HepG2 (cell line): ENCODE results near the gene NTN3. TPM values are rescaled to one million over a fixed set of nuclear protein-coding genes. Genes with fewer than 3 reads are reported as not detected.

Source experiments
- ATAC-seq: fragments of 200-7000 bp; cut with Tn5 transposase; 3 replicates; pipeline ENCODE4 v1.9.1; 2020; ENCODE audit warnings: mild to moderate bottlenecking, moderate library complexity
- BruUV-seq: library from RNA; stranded (reverse); fragments of 400-500 nt; replicated peaks from 2 replicates; lab custom pipeline; 2021; lab: Mats Ljungman, UMichigan
- CTCF ChIA-PET: fragments of 300-600 bp; formaldehyde crosslinking; extraction: SDS; loops from one replicate; lab custom pipeline; 2021; ENCODE audit warnings: low total read pairs, inconsistent platforms, low intra/inter-chr PET ratio; lab: Yijun Ruan, JAX
- POLR2A ChIA-PET: fragments of 350-600 bp; sonication (Branson Sonifier 250); formaldehyde crosslinking; loops from one replicate; lab custom pipeline; 2020; ENCODE audit warnings: antibody characterized with exemption, inconsistent platforms; lab: Yijun Ruan, JAX
- DNase-seq: peaks from one replicate; pipeline ENCODE4 v3.0.0-alpha.2; 2015; ENCODE audit warnings: low spot score
- FAIRE-seq: peaks from 3 replicates; lab custom pipeline; 2011; peaks lifted over from hg19 to GRCh38; lab: Jason Lieb, UNC
- H2AFZ ChIP-seq: one replicate; pipeline ENCODE4 v1.6.1; 2011; ENCODE audit warnings: low read length, inconsistent platforms
- H3K27ac ChIP-seq: fragments of 300-600 bp; 3 replicates; pipeline ENCODE4 v1.8.0; 2011; ENCODE audit warnings: mixed run types, mild to moderate bottlenecking, mixed read lengths, low read length, inconsistent platforms; ENCODE audit not compliant: insufficient read depth; ENCODE audit errors: extremely low read length
- H3K27me3 ChIP-seq, 2 experiments: fragments of 200-600 bp in 1 of 2; 2 replicates in 1 of 2; 3 replicates in 1 of 2; pipeline versions ENCODE4 v1.6.0 to v1.8.0; 2011; ENCODE audit warnings: low read length in 2 of 2, mild to moderate bottlenecking in 2 of 2, moderate library complexity in 2 of 2, inconsistent platforms in 1 of 2; ENCODE audit not compliant: insufficient read depth in 2 of 2, control insufficient read depth in 1 of 2
- H3K36me3 ChIP-seq, 2 experiments: fragments of 200-600 bp in 1 of 2; replicated peaks in 1 of 2; 2 replicates in 1 of 2; 3 replicates in 1 of 2; pipeline versions ENCODE4 v1.5.1 to v1.8.0; 2011; ENCODE audit warnings: low read length in 2 of 2, inconsistent platforms in 1 of 2; ENCODE audit not compliant: insufficient read depth in 2 of 2, control insufficient read depth in 1 of 2
- H3K4me1 ChIP-seq: 2 replicates; pipeline ENCODE4 v1.5.1; 2012; ENCODE audit warnings: low read length, inconsistent platforms; ENCODE audit not compliant: insufficient read depth
- H3K4me2 ChIP-seq: 2 replicates; pipeline ENCODE4 v1.6.0; 2011; ENCODE audit warnings: low read depth, low read length, inconsistent platforms
- H3K4me3 ChIP-seq, 3 experiments: fragments of 200-600 bp in 1 of 3; sonication (generic), shearing (Covaris generic) in 1 of 3; replicated peaks in 1 of 3; 2 replicates each; pipeline ENCODE4 v1.5.1; 2011 to 2016; ENCODE audit warnings: low read length in 3 of 3, inconsistent platforms in 2 of 3, low read depth in 2 of 3, mild to moderate bottlenecking in 2 of 3, control low read depth in 1 of 3, mixed read lengths in 1 of 3; ENCODE audit not compliant: insufficient read depth in 1 of 3
- H3K79me2 ChIP-seq: one replicate; pipeline ENCODE4 v1.6.1; 2011; ENCODE audit warnings: low read length, inconsistent platforms; ENCODE audit not compliant: insufficient read depth
- H3K9ac ChIP-seq: 2 replicates; pipeline ENCODE4 v1.6.0; 2011; ENCODE audit warnings: mild to moderate bottlenecking, low read depth, low read length, inconsistent platforms; ENCODE audit not compliant: insufficient read depth
- H3K9me3 ChIP-seq: 2 replicates; pipeline ENCODE4 v1.5.1; 2012; ENCODE audit warnings: mild to moderate bottlenecking, low read length
- H4K20me1 ChIP-seq: 2 replicates; pipeline ENCODE4 v1.6.0; 2011; ENCODE audit warnings: inconsistent platforms, mild to moderate bottlenecking, low read length, moderate library complexity; ENCODE audit not compliant: insufficient read depth
- ARID4A ChIP-seq: sonication (generic); formaldehyde crosslinking; IDR thresholded peaks from 2 replicates; pipeline ENCODE4 v1.5.0; 2020; ENCODE audit warnings: mild to moderate bottlenecking, missing genetic modification reagents, borderline replicate concordance
- HDAC1 ChIP-seq: sonication (generic); formaldehyde crosslinking; IDR thresholded peaks from 2 replicates; pipeline ENCODE4 v1.5.1; 2020; ENCODE audit warnings: mild to moderate bottlenecking, missing genetic modification reagents
- MED1 ChIP-seq: sonication (generic); formaldehyde crosslinking; IDR thresholded peaks from 2 replicates; pipeline ENCODE4 v1.4.0; 2020; ENCODE audit warnings: missing genetic modification reagents
- MYC ChIP-seq: sonication (generic); formaldehyde crosslinking; IDR thresholded peaks from 2 replicates; pipeline ENCODE4 v1.9.0; 2021; ENCODE audit warnings: missing genetic modification reagents, borderline replicate concordance
- ZNF296 ChIP-seq: sonication (generic); formaldehyde crosslinking; conservative IDR thresholded peaks from 2 replicates; pipeline ENCODE4 v1.5.0; 2020; ENCODE audit warnings: mild to moderate bottlenecking, missing genetic modification reagents
- ZNF788 ChIP-seq: sonication (generic); formaldehyde crosslinking; IDR thresholded peaks from 2 replicates; pipeline ENCODE4 v1.5.0; 2020; ENCODE audit warnings: mild to moderate bottlenecking, missing genetic modification reagents, borderline replicate concordance
- WGBS: methylation state at CpG from one replicate; pipeline ENCODE4 v1.1.6; 2017; ENCODE audit warnings: low lambda C conversion rate; 5-methylcytosine and 5-hydroxymethylcytosine counted together
- in situ Hi-C: cut with HindIII; loops from 2 replicates; pipeline ENCODE4 v1.10.0; 2017; ENCODE audit warnings: low pct_unique_long_range_greater_than_20kb; ENCODE audit not compliant: extremely low pct_ligation_motif_present
- intact Hi-C: fragments of 100-400 bp; cut with micrococcal nuclease; formaldehyde crosslinking; loops from one replicate; pipeline ENCODE4 v1.10.0; 2022; ENCODE audit not compliant: unreplicated experiment
- polyA plus RNA-seq, 8 experiments: library from polyadenylated mRNA; depleted of rRNA in 3 of 8; stranded (reverse) in 7 of 8; unstranded in 1 of 8; fragments of >200 nt; fragmentation: Illumina TruSeq in 4 of 8; extraction: Trizol in 4 of 8; gene quantifications; 2 replicates each; pipeline versions ENCODE4 v1.2.1 to v1.2.3, GENCODE V29; 2011 to 2016; ENCODE audit warnings: low read depth in 4 of 8, missing spikeins in 1 of 8, mixed read lengths in 1 of 8; ENCODE audit not compliant: insufficient read depth in 1 of 8
- total RNA-seq, 5 experiments: library from RNA; depleted of rRNA; stranded (reverse); fragments of >200 nt; fragmentation: Illumina TruSeq; extraction: Trizol; gene quantifications; 2 replicates each; pipeline ENCODE4 v1.2.3, GENCODE V29; 2016; ENCODE audit warnings: low read depth in 1 of 5
- TF ChIP-seq, protein P1 (sequence below): sonication (generic); formaldehyde crosslinking; IDR thresholded peaks from 2 replicates; pipeline ENCODE4 v1.4.0; 2020; ENCODE audit warnings: low read depth, missing genetic modification reagents
- TF ChIP-seq, protein P2 (sequence below): sonication (generic); formaldehyde crosslinking; IDR thresholded peaks from 2 replicates; pipeline ENCODE4 v1.5.0; 2020; ENCODE audit warnings: missing genetic modification reagents

NTN3 gene
- total and polyA plus RNA-seq, 2 of the 13 experiments (the other 11 are each of a cell fraction or from before 2014, with no cell fraction given), result 0.09 to 0.20 TPM

DNA sequence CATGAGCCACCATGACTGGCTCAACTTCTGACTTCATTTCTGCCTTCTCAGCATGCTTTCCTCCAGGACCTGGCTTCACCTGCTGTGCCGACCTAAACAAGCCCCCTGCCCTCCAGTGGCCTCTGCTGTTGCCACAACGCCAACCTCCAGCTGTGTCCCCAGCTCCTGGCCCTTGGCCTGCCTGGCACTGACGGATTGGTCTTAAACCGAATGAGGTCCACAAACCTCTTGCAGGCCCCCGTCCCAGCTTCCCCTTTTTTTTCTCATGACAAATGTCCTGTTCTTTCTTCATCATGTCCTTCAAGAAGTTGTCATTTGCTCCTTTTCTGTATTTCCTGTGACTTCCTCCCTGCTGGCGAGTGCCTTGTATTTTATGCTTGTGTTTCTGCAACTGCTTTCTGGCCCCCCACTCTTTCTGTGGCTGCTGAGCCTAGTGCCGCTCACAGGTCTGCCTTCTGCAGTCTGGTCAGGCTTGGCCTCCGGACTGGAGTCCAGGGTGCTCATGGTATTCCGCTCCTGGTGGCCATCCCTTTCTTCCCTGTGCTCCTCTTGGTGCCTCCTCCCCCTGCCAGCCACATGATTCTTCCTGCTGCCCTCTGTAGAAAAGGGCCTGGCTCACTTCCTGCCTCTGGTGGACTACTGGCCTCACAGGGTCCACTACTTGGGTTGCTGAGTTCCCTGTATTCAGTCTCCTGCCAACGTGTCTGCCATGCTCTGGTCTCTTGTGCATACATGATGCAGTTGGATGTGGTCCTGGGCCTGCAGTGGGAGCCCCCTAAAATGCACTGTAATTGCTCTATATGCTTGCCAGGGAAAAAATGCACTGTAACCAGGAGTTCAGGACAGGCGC is 45.5 kb downstream of the NTN3 start:
- Histone ChIP-seq H3K79me2 (peaks cover 57% of the 10 kb centered on the region), H3K27me3 (no peaks in the 10 kb centered on the region; a peak in 1 of 5 replicates), H3K4me2 (peak overlapping the region; percentile 84), H3K9me3 (no peaks in the 10 kb centered on the region), H3K36me3 (peaks cover 2 to 14% of the 10 kb centered on the region in 2 experiments; a peak in 4 of 5 replicates), H3K4me3 (peak overlapping the region in 1 of 3 experiments; percentile 94; a peak in 1 of 6 replicates), H3K27ac (peak overlapping the region; percentile 42), H3K9ac (peak overlapping the region; percentile 16), H4K20me1 (peaks cover 52% of the 10 kb centered on the region), H2AFZ (no peak overlapping the region), H3K4me1 (peaks cover 72% of the 10 kb centered on the region)
- CTCF ChIA-PET, result no interaction called here
- no TSS peak for BruUV-seq
- WGBS, result 71% methylated on average over 10 of the region's 11 CpGs
- ATAC-seq (no peak), DNase-seq (no peak), FAIRE-seq (no peak)
- intact Hi-C loops, result no loop called here
- in situ Hi-C loops, result no loop called here
- POLR2A ChIA-PET, result interaction anchor here (4.2 kb wide), 1 partner anchor 8 kb away, joined by 42 read pairs; no protein-coding TSS in a partner anchor
- no peak for TF ChIP-seq ZNF296 (CRISPR knock-in tag)
- peak; percentile 60 for TF ChIP-seq ARID4A (CRISPR knock-in tag)
- peak; percentile 51; the same call in 1 of the 2 replicates for TF ChIP-seq MED1
- TF ChIP-seq, protein P1, sequence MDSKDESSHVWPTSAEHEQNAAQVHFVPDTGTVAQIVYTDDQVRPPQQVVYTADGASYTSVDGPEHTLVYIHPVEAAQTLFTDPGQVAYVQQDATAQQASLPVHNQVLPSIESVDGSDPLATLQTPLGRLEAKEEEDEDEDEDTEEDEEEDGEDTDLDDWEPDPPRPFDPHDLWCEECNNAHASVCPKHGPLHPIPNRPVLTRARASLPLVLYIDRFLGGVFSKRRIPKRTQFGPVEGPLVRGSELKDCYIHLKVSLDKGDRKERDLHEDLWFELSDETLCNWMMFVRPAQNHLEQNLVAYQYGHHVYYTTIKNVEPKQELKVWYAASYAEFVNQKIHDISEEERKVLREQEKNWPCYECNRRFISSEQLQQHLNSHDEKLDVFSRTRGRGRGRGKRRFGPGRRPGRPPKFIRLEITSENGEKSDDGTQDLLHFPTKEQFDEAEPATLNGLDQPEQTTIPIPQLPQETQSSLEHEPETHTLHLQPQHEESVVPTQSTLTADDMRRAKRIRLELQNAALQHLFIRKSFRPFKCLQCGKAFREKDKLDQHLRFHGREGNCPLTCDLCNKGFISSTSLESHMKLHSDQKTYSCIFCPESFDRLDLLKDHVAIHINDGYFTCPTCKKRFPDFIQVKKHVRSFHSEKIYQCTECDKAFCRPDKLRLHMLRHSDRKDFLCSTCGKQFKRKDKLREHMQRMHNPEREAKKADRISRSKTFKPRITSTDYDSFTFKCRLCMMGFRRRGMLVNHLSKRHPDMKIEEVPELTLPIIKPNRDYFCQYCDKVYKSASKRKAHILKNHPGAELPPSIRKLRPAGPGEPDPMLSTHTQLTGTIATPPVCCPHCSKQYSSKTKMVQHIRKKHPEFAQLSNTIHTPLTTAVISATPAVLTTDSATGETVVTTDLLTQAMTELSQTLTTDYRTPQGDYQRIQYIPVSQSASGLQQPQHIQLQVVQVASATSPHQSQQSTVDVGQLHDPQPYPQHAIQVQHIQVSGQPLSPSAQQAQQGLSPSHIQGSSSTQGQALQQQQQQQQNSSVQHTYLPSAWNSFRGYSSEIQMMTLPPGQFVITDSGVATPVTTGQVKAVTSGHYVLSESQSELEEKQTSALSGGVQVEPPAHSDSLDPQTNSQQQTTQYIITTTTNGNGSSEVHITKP (CRISPR knock-in tag), result peak; percentile 66; the same call in 1 of the 2 replicates
- peak; percentile 15; the same call in 1 of the 2 replicates for TF ChIP-seq ZNF788
- TF ChIP-seq, protein P2, sequence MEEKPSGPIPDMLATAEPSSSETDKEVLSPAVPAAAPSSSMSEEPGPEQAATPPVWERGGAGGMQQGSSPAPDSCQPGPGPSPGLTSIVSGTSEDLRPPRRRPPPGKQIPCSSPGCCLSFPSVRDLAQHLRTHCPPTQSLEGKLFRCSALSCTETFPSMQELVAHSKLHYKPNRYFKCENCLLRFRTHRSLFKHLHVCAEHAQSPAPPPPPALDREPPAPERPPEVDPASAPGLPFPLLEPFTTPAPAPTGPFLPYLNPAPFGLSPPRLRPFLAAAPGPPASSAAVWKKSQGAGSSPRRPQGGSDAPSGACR (CRISPR knock-in tag), result 0 out of 2 replicates have a peak, but pooled peaks have one; percentile 41
- TF ChIP-seq HDAC1 (CRISPR knock-in tag), result 0 out of 2 replicates have a peak, but pooled peaks have one; percentile 32
- TF ChIP-seq MYC (CRISPR knock-in tag), result peak; percentile 20; the same call in 1 of the 2 replicates
